ENCODE results near the gene SUCLG1. TPM values are rescaled to one million over a fixed set of nuclear protein-coding genes. Genes with fewer than 3 reads are reported as not detected.

Gene SUCLG1
- total and polyA plus RNA-seq, 2 of the 8 experiments (the other 6 are each of a cell fraction or from before 2014, with no cell fraction given), result 19.9 to 40.0 TPM

- FAIRE-seq (no peak), DNase-seq (ENCODE audit: low read depth in 1 of 2, low spot score in 2 of 2) (no peak)
- no peaks in the 10 kb centered on the region for H3K23me2 ChIP-seq (ENCODE audit: low read depth, low read length)
- H3K36me3 ChIP-seq (ENCODE audit: control insufficient read depth in 2 of 4, insufficient read depth in 4 of 4, low read length in 3 of 4), result no peaks in the 10 kb centered on the region
- H3K27ac ChIP-seq (ENCODE audit: low read depth, low read length), result no peak overlapping the region
- no peak overlapping the region for H2BK15ac ChIP-seq (ENCODE audit: low read length)
- no peak overlapping the region for H2BK5ac ChIP-seq (ENCODE audit: low read depth, low read length)
- H3K79me2 ChIP-seq (ENCODE audit: control insufficient read depth in 1 of 2, insufficient read depth in 2 of 2, low read length in 2 of 2), result no peaks in the 10 kb centered on the region
- H2BK120ac ChIP-seq (replicated peaks; ENCODE audit: low read depth, low read length), result no peak overlapping the region
- no peaks in the 10 kb centered on the region for H3K9me3 ChIP-seq (ENCODE audit: insufficient read depth in 2 of 2, low read depth in 1 of 2, low read length in 1 of 2)
- H4K20me1 ChIP-seq (replicated peaks in 1 of 2; ENCODE audit: control insufficient read depth in 1 of 2, insufficient read depth in 2 of 2, low read length in 2 of 2), result no peaks in the 10 kb centered on the region
- H4K5ac ChIP-seq (ENCODE audit: insufficient read length, low read depth, low read length), result no peak overlapping the region
- no peak overlapping the region for H2BK12ac ChIP-seq (ENCODE audit: low read depth, low read length)
- H3K9ac ChIP-seq (replicated peaks in 1 of 4; ENCODE audit: extremely low read depth in 1 of 4, low read depth in 3 of 4, low read length in 3 of 4), result no peak overlapping the region
- H3K56ac ChIP-seq (replicated peaks; ENCODE audit: insufficient read length, low read depth, low read length), result no peak overlapping the region
- H3K79me1 ChIP-seq (ENCODE audit: low read depth, low read length), result no peaks in the 10 kb centered on the region
- H3K4ac ChIP-seq (replicated peaks; ENCODE audit: insufficient read length, low read depth, low read length), result no peak overlapping the region
- no peak overlapping the region for H2AK5ac ChIP-seq (ENCODE audit: low read depth, low read length)
- H3K23ac ChIP-seq (ENCODE audit: insufficient read length), result no peak overlapping the region
- WGBS, 2 experiments (ENCODE audit: extremely low coverage in 1 of 2, insufficient coverage in 1 of 2, insufficient read length in 1 of 2, insufficient replicate concordance in 2 of 2, low coverage in 1 of 2, low lambda C conversion rate in 2 of 2, missing lambda C conversion rate in 1 of 2), result 92% methylated on average over 3 of the region's 3 CpGs; no CpG with 5 or more reads in 1 of the 2 experiments
- no peak overlapping the region for H3K4me2 ChIP-seq (ENCODE audit: insufficient read depth in 1 of 2, low read depth in 2 of 2, low read length in 2 of 2)
- no peak overlapping the region for H2AFZ ChIP-seq (ENCODE audit: low read length)
- no peaks in the 10 kb centered on the region for H3K4me1 ChIP-seq (replicated peaks in 1 of 4; ENCODE audit: control insufficient read depth in 3 of 4, insufficient read depth in 4 of 4, low read length in 3 of 4)
- H3K18ac ChIP-seq (ENCODE audit: extremely low read depth, low read length), result no peak overlapping the region
- H3K27me3 ChIP-seq (replicated peaks in 1 of 4; ENCODE audit: control insufficient read depth in 3 of 4, extremely low read depth in 1 of 4, insufficient read depth in 3 of 4, low read length in 3 of 4), result no peaks in the 10 kb centered on the region
- CTCF ChIA-PET (ENCODE audit: partially characterized antibody), result no interaction called here
- no peak overlapping the region for H4K91ac ChIP-seq (replicated peaks; ENCODE audit: insufficient read length, low read length)
- H3K4me3 ChIP-seq (ENCODE audit: extremely low read depth in 1 of 4, insufficient read depth in 2 of 4, low read depth in 3 of 4, low read length in 4 of 4), result no peak overlapping the region
- no peak overlapping the region for H3K14ac ChIP-seq (ENCODE audit: insufficient read length)
- POLR2A ChIA-PET (ENCODE audit: partially characterized antibody), result no interaction called here
- no peak overlapping the region for H2BK20ac ChIP-seq (ENCODE audit: low read length)
- no peak overlapping the region for H4K8ac ChIP-seq (ENCODE audit: extremely low read depth, insufficient read depth, low read length)
- no peak for TF ChIP-seq SIRT6 (IDR thresholded peaks at IDR 0.05; ENCODE audit: low read length)
- no peak for TF ChIP-seq USF2 (IDR thresholded peaks at IDR 0.05; ENCODE audit: low read length)
Observed at GRCh38 chr2:84375020-84375419, 84.1 kb downstream of the SUCLG1 start.

All from H1 (cell line).